IPS-18c (cell line): ENCODE data around the gene TNNT3.

Source experiments
- H3K4me3 ChIP-seq: 2 replicates; pipeline ENCODE4 v1.7.0; 2013; ENCODE audit warnings: low read depth, mild to moderate bottlenecking, low read length, moderate library complexity; ENCODE audit not compliant: insufficient read depth
- H3K9me3 ChIP-seq: one replicate; pipeline ENCODE4 v1.6.1; 2013; ENCODE audit warnings: mild to moderate bottlenecking, low read length, moderate library complexity; ENCODE audit not compliant: control insufficient read depth, insufficient read depth

TNNT3 gene

GRCh38 chr11:1927848-1928469, 8.5 kb downstream of the TNNT3 start:
- Histone ChIP-seq H3K4me3 (no peak overlapping the region), H3K9me3 (no peaks in the 10 kb centered on the region)

GRCh38 chr11:1928470-1928890, 9.0 kb downstream of the TNNT3 start:
- no peaks in the 10 kb centered on the region for H3K9me3 ChIP-seq
- no peak overlapping the region for H3K4me3 ChIP-seq

- Histone ChIP-seq H3K9me3 (no peaks in the 10 kb centered on the region), H3K4me3 (no peak overlapping the region)
Observed at GRCh38 chr11:1928891-1929541, 9.5 kb downstream of the TNNT3 start.

- Histone ChIP-seq H3K9me3 (no peaks in the 10 kb centered on the region), H3K4me3 (no peak overlapping the region)
Observed at GRCh38 chr11:1929621-1930461, 10.3 kb downstream of the TNNT3 start.

- Histone ChIP-seq H3K9me3 (no peaks in the 10 kb centered on the region), H3K4me3 (no peak overlapping the region)
Observed at GRCh38 chr11:1930462-1930830, 10.9 kb downstream of the TNNT3 start.

GRCh38 chr11:1931341-1932104, 12.0 kb downstream of the TNNT3 start:
- Histone ChIP-seq H3K9me3 (no peaks in the 10 kb centered on the region), H3K4me3 (no peak overlapping the region)

GRCh38 chr11:1932105-1932480, 12.6 kb downstream of the TNNT3 start:
- H3K9me3 ChIP-seq, result no peaks in the 10 kb centered on the region
- H3K4me3 ChIP-seq, result no peak overlapping the region

- H3K9me3 ChIP-seq, result no peaks in the 10 kb centered on the region
- H3K4me3 ChIP-seq, result no peak overlapping the region
Observed at GRCh38 chr11:1932681-1933080, 13.2 kb downstream of the TNNT3 start.

GRCh38 chr11:1933416-1934334, 14.2 kb downstream of the TNNT3 start:
- Histone ChIP-seq H3K4me3 (no peak overlapping the region), H3K9me3 (no peaks in the 10 kb centered on the region)

GRCh38 chr11:1934335-1935155, 15.0 kb downstream of the TNNT3 start:
- Histone ChIP-seq H3K4me3 (no peak overlapping the region), H3K9me3 (no peaks in the 10 kb centered on the region)

- H3K9me3 ChIP-seq, result no peaks in the 10 kb centered on the region
- no peak overlapping the region for H3K4me3 ChIP-seq
Observed at GRCh38 chr11:1935156-1936071, 15.9 kb downstream of the TNNT3 start.

- no peaks in the 10 kb centered on the region for H3K9me3 ChIP-seq
- H3K4me3 ChIP-seq, result no peak overlapping the region
Observed at GRCh38 chr11:1936072-1936780, 16.7 kb downstream of the TNNT3 start.

- H3K9me3 ChIP-seq, result no peaks in the 10 kb centered on the region
- no peak overlapping the region for H3K4me3 ChIP-seq
Observed at GRCh38 chr11:1936781-1937615, 17.5 kb downstream of the TNNT3 start.
